GM18868 (cell line): ENCODE measurements around the gene EVI2A.

Source experiments
- ATAC-seq: cut with Tn5 transposase; IDR thresholded peaks from one replicate; pipeline ENCODE4 v1.9.1; 2021; ENCODE audit warnings: mild to moderate bottlenecking, moderate library complexity; ENCODE audit not compliant: unreplicated experiment

EVI2A gene

GRCh38 chr17:31279401-31279800 lies 42.0 kb downstream of the EVI2A start:
- ATAC-seq = no peak

- ATAC-seq = no peak
Observed at GRCh38 chr17:31275116-31275515, 46.3 kb downstream of the EVI2A start.

- ATAC-seq = no peak
Observed at GRCh38 chr17:31274252-31274651, 47.2 kb downstream of the EVI2A start.

GRCh38 chr17:31273516-31273915 lies 47.9 kb downstream of the EVI2A start:
- no peak for ATAC-seq

- ATAC-seq = no peak
Observed at GRCh38 chr17:31272803-31273202, 48.6 kb downstream of the EVI2A start.

- ATAC-seq = no peak
Observed at GRCh38 chr17:31272236-31272635, 49.2 kb downstream of the EVI2A start.

GRCh38 chr17:31269578-31269983 lies 51.8 kb downstream of the EVI2A start:
- ATAC-seq = no peak

- no peak for ATAC-seq
Observed at GRCh38 chr17:31269036-31269577, 52.3 kb downstream of the EVI2A start.
